HG03139 (cell line): Measurements from ENCODE around the gene CADPS.

Source experiments
- ATAC-seq: cut with Tn5 transposase; IDR thresholded peaks from one replicate; pipeline ENCODE4 v1.9.1; 2021; ENCODE audit not compliant: unreplicated experiment

The CADPS gene

DNA sequence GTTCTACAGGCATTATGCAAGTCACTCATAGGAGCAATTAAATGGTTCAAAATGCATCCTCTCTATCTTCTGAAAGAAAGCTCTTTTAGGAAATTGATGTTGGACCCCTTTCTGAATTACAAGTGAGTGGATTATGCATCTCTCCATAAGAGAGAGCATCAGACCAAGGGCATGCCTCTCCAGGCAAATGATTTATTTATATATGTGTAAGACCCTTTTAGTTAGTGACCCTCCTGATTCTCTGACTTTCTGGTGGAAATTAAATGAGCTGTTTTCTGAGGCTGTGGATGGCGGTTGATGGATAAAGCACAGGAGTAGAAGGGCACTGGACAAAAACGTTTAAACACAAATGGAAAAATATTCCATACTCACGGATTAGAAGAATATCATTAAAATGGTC lies 62.6 kb downstream of the CADPS start:
- ATAC-seq, result no peak

DNA sequence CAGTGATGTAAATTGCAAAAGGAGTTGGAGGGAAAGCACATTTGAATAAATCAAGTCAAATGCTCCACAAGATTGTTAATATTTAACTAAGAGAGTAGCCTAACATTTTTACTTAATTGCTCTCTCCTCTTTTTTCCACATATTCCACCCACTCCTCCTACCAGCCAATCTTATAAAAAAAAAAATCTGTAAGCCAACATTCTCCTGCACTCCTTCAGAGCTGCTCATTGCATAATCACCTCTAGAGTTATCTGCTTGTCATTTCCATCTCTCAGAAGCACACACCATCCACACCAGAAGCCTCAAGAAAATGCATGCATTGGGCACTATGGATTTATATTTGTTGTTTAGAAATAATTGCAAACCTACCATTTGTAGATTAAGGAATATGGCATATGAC lies 64.1 kb downstream of the CADPS start:
- no peak for ATAC-seq

- no peak for ATAC-seq
Measured at GRCh38 chr3:62809369-62809768, 65.8 kb downstream of the CADPS start.

DNA sequence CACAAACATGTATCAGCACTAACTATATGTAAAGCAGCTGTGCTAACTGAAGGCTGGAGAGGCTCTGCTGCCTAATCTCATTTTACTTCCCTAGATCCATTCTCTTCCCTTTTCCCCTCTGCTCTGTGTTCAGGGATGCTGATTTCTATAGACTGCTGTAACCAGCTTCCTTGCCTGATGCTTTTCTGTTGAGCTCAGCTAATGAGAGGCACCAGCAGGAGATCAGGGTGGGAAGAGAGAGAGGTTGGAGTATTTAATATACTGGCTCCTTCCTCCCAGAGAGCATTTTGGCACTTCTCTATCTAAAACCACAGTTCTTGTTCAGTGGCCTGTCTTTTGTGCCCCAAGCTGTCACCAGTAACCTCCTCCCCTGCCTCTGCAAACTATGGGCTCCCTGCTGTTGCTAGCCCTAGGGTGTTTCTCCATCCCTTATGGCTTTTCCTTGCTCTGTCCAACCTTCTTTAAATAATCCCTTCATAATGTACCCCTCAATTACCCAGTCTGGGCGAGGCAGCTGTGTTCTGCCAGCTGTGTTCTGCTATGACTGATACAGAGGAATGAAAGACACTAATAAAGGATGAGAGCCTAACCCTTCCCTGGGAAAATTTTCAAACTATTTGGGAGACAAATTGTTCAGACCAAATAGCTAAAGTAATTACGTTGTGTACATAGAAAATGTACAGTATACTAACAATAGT lies 69.5 kb downstream of the CADPS start:
- ATAC-seq, result no peak

GRCh38 chr3:62805106-62805505 lies 70.1 kb downstream of the CADPS start:
- ATAC-seq, result no peak

DNA sequence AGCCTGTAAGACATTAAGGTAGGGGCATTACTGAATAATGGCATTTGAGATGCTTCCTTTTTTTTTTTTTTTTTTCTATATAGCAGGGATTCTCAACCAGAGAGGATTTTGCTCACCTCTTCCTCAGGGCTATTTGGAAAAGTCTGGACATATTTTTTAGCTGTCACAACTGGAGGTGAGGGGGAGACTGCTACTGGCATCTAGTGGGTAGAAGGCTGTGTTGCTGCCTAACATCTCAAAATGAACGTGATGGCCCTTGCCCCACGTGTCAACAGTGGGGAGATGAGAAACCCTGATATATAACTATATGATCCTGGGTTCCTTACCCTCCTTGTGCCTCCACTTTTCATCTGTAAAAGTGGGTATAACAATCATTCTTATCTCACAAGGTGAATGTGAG lies 71.9 kb downstream of the CADPS start:
- ATAC-seq, result no peak

DNA sequence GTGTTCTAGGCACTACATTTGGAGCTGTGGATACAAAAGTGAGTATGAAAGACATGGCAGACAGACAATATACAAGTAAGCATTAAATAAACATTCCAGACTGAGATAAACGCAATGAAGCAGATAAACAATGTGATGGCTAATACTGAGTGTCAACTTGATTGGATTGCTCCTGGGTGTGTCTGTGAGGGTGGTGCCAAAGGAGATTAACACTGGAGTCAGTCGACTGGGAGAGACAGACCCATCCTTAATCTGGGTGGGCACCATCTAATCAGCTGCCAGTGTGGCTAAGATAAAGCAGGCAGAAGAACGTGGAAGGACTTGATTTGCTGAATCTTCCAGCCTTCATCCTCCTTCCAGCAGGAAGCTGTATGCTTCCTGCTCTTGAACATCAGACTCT lies 77.2 kb downstream of the CADPS start:
- no peak for ATAC-seq

- no peak for ATAC-seq
Measured at GRCh38 chr3:62797132-62797531, 78.1 kb downstream of the CADPS start.

DNA sequence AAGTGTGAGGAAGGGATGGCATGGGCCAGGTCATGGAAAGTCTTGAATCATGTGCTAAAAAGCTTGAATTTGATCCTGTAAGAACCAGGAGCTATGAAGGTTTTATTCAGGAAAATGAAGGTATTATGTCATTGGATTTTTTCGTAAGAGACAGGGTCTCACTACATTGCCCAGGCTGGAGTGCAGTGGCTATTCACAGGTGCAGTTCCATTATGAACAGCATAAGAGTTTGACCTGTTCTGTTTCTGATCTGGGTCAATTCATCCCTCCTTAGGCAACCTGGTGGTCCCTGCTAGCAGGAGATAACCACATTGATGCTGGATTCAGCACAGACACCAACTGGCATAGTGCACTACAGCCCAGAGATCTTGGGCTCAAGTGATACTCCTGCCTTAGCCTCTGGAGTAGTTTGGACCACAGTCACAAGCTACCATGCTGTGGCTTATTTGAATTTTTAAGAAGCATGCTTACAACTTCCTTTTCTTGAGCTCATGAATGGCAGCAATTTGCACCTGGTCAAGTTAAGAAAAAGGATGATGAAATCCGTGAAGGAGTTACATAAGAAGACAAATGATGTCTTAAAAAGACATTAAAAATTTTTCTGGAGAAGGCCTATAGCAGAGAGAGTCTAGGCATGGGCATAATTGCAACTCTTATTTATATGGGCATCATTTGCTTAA lies 79.1 kb downstream of the CADPS start:
- no peak for ATAC-seq

DNA sequence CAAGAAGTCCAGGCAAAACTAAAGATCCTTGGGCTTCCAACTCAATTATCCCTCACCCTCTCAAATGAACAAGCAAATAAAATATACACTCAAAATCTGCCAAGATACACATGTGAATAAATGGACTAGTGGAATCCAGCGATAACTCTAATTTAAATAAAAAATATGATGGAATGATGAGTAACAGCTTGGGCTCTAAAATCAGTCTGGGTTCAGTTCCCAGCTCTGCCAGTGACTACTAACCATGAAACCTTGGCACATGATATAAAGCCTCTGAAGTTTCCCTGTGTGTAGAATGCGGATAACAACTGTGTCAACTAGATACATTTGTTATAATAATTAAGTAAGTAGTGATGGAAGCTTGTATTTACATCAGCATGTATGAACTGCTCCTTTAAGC lies 81.3 kb downstream of the CADPS start:
- ATAC-seq, result no peak

- ATAC-seq, result no peak
Measured at GRCh38 chr3:62785384-62785783, 89.8 kb downstream of the CADPS start.

DNA sequence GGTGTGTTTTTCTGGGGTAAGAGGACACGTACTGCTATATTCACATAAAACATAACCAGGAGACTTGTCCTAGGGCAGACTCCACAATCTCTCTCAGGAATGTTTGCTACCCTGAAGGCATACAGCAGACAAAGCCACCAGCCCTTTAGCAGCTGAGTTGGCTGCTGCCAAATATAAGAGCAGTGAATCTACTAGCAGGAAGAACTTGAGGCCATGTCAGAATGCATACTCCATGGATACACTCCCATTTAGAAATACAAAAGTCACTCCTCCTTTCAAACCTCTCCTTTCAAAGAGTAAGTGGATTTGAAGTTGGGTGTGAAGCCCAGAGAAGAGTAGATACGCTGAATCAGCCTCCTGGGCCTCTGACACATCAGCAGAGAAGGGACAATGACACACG lies 94.1 kb downstream of the CADPS start:
- ATAC-seq, result no peak

DNA sequence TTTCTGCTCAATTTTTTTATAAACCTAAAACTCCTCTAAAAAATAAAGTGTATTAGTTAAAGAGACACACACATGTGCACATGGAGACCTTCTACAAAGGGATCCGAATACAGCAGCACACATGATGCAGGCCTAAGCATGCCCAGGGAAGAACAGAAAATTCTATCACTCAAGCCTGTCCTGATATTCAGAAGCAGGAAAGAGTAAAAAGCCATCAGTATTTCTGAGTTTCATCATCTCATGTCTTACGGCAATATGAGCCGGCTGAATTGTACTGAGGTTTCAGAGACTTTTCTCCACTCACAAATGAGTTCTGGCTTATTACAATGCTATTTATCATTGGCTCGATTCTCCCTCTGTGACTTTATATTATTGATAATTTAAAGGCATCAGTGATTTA lies 97.5 kb downstream of the CADPS start:
- ATAC-seq, result no peak

GRCh38 chr3:62777130-62777529 lies 98.1 kb downstream of the CADPS start:
- no peak for ATAC-seq

- no peak for ATAC-seq
Measured at GRCh38 chr3:62774221-62774620, 101.0 kb downstream of the CADPS start.

- ATAC-seq, result no peak
Measured at GRCh38 chr3:62771331-62772072, 103.7 kb downstream of the CADPS start.

GRCh38 chr3:62768896-62769295 lies 106.3 kb downstream of the CADPS start:
- ATAC-seq, result no peak

- no peak for ATAC-seq
Measured at GRCh38 chr3:62761711-62762110, 113.5 kb downstream of the CADPS start.

GRCh38 chr3:62761311-62761710 lies 113.9 kb downstream of the CADPS start:
- no peak for ATAC-seq

DNA sequence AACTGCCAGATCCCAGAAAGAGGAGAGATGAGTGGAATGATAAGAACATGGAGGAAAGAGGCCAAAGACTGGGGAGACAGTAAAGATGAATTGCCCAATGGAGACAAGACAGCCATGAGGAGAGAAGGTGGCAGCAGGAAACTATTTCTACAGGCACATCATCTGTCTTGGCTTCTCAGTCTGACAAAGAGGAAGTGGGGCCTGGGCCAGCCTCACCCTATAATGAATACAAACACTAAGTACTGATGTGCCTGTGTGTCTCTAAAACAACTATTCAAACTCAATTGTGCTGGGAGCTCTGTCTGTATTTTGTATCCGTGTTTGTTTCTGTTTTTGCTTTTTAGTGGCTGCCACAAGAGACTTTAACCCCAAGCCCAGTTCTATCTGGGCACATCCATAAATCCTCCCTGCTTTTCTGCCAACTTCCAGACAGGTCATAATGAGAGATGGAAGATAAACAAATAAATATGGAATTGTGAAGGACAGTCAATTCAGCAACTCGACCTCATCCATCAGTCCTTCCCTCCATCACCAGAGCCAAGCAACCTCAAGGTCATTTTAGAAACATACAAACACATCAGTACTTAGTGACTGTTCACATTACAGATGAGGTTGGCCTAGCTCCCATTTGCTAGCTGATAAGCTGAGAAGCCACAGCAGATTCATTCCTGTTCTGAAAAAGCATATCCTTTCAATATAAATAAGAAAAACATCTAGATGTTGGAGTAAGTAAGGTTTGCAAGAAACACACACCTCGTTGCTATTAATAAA lies 116.7 kb downstream of the CADPS start:
- no peak for ATAC-seq

DNA sequence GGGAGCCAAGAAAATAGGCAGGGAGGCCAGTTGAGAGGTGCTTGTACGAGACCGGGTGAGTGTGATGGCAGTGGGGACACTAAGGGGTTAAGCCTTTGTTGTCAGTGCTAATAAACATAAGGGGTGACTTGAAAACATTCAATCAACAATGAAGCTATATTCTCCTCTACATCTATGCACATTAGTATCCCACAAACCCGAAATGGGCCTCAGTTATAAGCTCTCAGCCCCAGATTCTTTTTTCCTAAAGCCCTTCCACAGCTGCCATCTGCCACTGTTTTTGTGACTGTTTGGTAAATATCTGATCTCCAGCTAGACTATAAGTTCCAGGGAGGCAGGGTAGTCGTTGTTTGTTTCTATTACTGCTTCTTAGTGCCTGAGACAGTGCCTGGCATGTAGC lies 118.2 kb downstream of the CADPS start:
- no peak for ATAC-seq
